Measurements from ENCODE around the gene ARHGAP32.

DNA sequence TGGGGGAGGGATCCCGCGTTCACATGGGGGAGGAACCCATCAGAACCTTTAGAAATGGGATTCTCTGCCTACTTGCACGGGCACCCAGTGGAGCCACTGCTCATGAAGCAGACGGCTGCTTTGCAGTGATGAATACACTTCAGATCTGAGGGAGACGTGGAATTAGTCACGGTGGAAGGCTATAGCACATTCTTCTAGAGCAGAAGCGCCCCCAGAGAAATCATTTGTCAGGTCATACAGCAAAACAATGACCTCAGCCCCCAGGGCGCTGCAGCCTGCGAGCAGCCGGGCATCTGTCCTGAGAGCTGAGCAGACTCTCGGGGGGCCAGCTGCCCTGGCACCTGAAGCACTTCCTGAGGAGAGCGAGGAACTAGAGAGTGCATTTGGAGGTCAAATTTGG is 262.1 kb downstream of the ARHGAP32 start:
- TF ChIP-seq, protein P1, sequence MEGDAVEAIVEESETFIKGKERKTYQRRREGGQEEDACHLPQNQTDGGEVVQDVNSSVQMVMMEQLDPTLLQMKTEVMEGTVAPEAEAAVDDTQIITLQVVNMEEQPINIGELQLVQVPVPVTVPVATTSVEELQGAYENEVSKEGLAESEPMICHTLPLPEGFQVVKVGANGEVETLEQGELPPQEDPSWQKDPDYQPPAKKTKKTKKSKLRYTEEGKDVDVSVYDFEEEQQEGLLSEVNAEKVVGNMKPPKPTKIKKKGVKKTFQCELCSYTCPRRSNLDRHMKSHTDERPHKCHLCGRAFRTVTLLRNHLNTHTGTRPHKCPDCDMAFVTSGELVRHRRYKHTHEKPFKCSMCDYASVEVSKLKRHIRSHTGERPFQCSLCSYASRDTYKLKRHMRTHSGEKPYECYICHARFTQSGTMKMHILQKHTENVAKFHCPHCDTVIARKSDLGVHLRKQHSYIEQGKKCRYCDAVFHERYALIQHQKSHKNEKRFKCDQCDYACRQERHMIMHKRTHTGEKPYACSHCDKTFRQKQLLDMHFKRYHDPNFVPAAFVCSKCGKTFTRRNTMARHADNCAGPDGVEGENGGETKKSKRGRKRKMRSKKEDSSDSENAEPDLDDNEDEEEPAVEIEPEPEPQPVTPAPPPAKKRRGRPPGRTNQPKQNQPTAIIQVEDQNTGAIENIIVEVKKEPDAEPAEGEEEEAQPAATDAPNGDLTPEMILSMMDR (IDR thresholded peaks at IDR 0.05), result no peak
- no peak for TF ChIP-seq ZFX (IDR thresholded peaks at IDR 0.05; ENCODE audit: borderline replicate concordance)

All from 22Rv1 (cell line).